Stimulated activated naive CD4-positive, alpha-beta T cell treated with Interleukin-2 at 50 U/mL for 16 hours (primary cell): ENCODE results near the gene CREB3.

Source experiments
- DNase-seq: peaks from one replicate; lab custom pipeline; 2025; lab: John Stamatoyannopoulos, UW

The CREB3 gene

GRCh38 chr9:35749515-35750255 is 17.2 kb downstream of the CREB3 start:
- DNase-seq = peak; percentile 41

- DNase-seq = no peak
Measured at GRCh38 chr9:35750256-35750531, 17.7 kb downstream of the CREB3 start.

GRCh38 chr9:35753466-35753865 is 21.0 kb downstream of the CREB3 start:
- no peak for DNase-seq

GRCh38 chr9:35754264-35754663 is 21.8 kb downstream of the CREB3 start, which contains the start of gene MSMP:
Gene MSMP, minus strand, starts transcription at chr9:35754276. Its CDS starts 147 bp downstream, at chr9:35754129.
- no peak for DNase-seq

- DNase-seq = no peak
Measured at GRCh38 chr9:35755071-35755470, 22.6 kb downstream of the CREB3 start.

GRCh38 chr9:35756275-35757225 is 24.1 kb downstream of the CREB3 start:
- peak; percentile 75 for DNase-seq

- DNase-seq = no peak
Measured at GRCh38 chr9:35757226-35757891, 24.9 kb downstream of the CREB3 start.

GRCh38 chr9:35757892-35758275 is 25.4 kb downstream of the CREB3 start:
- no peak for DNase-seq

- no peak for DNase-seq
Measured at GRCh38 chr9:35758475-35759050, 26.1 kb downstream of the CREB3 start.

GRCh38 chr9:35759795-35760194 is 27.3 kb downstream of the CREB3 start:
- no peak for DNase-seq

- no peak for DNase-seq
Measured at GRCh38 chr9:35760651-35761050, 28.2 kb downstream of the CREB3 start.

GRCh38 chr9:35763181-35763580 is 30.7 kb downstream of the CREB3 start:
- no peak for DNase-seq

- no peak for DNase-seq
Measured at GRCh38 chr9:35763803-35764202, 31.3 kb downstream of the CREB3 start.

- DNase-seq = no peak
Measured at GRCh38 chr9:35766997-35767396, 34.5 kb downstream of the CREB3 start.

- DNase-seq = no peak
Measured at GRCh38 chr9:35767458-35767857, 35.0 kb downstream of the CREB3 start.

- no peak for DNase-seq
Measured at GRCh38 chr9:35769763-35770162, 37.3 kb downstream of the CREB3 start.

GRCh38 chr9:35771075-35771433 is 38.6 kb downstream of the CREB3 start:
- no peak for DNase-seq

GRCh38 chr9:35771534-35771933 is 39.1 kb downstream of the CREB3 start:
- no peak for DNase-seq

GRCh38 chr9:35771943-35772342 is 39.5 kb downstream of the CREB3 start:
- DNase-seq = no peak

GRCh38 chr9:35774907-35775635 is 42.6 kb downstream of the CREB3 start:
- no peak for DNase-seq

- DNase-seq = no peak
Measured at GRCh38 chr9:35776018-35776417, 43.6 kb downstream of the CREB3 start.

GRCh38 chr9:35778496-35778895 is 46.0 kb downstream of the CREB3 start:
- DNase-seq = no peak
